Astrocyte of the hippocampus (primary cell): Measurements from ENCODE around the gene NCAPD3.
"Not testable (repeated sequence)": the region's sequence is repeated elsewhere in the genome, so short reads cannot be mapped to it uniquely, and the experiment has no call there.

Experiments used
- DNase-seq: peaks from one replicate; pipeline ENCODE4 v3.0.0; 2011; ENCODE audit warnings: low read depth, low spot score

Gene NCAPD3, protein sequence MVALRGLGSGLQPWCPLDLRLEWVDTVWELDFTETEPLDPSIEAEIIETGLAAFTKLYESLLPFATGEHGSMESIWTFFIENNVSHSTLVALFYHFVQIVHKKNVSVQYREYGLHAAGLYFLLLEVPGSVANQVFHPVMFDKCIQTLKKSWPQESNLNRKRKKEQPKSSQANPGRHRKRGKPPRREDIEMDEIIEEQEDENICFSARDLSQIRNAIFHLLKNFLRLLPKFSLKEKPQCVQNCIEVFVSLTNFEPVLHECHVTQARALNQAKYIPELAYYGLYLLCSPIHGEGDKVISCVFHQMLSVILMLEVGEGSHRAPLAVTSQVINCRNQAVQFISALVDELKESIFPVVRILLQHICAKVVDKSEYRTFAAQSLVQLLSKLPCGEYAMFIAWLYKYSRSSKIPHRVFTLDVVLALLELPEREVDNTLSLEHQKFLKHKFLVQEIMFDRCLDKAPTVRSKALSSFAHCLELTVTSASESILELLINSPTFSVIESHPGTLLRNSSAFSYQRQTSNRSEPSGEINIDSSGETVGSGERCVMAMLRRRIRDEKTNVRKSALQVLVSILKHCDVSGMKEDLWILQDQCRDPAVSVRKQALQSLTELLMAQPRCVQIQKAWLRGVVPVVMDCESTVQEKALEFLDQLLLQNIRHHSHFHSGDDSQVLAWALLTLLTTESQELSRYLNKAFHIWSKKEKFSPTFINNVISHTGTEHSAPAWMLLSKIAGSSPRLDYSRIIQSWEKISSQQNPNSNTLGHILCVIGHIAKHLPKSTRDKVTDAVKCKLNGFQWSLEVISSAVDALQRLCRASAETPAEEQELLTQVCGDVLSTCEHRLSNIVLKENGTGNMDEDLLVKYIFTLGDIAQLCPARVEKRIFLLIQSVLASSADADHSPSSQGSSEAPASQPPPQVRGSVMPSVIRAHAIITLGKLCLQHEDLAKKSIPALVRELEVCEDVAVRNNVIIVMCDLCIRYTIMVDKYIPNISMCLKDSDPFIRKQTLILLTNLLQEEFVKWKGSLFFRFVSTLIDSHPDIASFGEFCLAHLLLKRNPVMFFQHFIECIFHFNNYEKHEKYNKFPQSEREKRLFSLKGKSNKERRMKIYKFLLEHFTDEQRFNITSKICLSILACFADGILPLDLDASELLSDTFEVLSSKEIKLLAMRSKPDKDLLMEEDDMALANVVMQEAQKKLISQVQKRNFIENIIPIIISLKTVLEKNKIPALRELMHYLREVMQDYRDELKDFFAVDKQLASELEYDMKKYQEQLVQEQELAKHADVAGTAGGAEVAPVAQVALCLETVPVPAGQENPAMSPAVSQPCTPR (N-terminal part only)

DNA sequence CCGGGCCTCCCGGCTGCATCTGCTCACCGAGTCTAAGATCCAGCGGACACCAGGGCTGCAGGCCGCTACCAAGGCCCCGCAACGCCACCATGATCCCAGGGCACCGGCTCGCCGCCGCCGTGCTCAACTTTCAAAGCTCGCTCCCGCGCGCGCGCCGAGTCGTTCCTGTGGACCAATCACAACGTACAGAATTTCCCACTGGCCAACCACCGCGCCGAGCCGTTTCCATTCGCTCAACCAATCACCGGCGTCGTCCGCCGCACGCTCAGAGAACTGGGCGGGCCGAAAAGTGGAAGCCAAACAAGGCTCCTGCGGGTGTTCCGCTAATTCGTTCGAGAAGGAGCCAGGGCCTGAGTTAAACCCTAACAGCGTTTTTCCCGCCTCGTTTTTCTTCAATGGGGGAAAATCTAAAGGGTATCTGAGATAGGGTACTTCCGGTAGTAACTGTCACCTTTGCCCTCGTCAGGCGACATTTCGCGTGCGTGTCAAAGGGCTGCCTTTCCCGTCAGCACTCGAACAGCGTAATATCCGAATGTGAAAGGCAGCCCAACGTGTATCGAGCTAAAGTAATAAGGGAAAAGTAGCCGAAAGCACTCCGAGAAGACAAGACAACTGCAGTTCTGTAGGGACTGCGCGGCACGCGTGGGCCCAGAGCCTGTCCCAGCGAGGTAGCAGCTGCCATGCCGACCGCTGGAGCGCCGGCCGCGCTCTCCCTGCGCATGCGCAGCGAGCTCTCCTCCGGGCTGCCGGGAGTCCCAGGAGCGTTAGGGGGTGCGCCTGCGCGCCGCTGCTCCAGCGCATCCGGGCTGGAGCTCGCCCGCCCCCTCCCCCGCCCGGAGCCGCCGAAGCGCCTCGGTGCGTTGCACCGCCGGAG lies at the start of gene NCAPD3, which contains the start of gene VPS26B:
Gene NCAPD3 (minus strand): TSS at position 132 of the 874 bp plus-strand sequence. CDS start 41 bp downstream, at position 91.
Gene VPS26B (plus strand): TSS at position 836 of the 874 bp plus-strand sequence. CDS start 452 bp downstream, outside the sequence.
- peak; percentile 99 for DNase-seq

- DNase-seq, result no peak
These were observed 49.5 kb upstream of the NCAPD3 start for GRCh38 chr11:134273317-134273712.

DNA sequence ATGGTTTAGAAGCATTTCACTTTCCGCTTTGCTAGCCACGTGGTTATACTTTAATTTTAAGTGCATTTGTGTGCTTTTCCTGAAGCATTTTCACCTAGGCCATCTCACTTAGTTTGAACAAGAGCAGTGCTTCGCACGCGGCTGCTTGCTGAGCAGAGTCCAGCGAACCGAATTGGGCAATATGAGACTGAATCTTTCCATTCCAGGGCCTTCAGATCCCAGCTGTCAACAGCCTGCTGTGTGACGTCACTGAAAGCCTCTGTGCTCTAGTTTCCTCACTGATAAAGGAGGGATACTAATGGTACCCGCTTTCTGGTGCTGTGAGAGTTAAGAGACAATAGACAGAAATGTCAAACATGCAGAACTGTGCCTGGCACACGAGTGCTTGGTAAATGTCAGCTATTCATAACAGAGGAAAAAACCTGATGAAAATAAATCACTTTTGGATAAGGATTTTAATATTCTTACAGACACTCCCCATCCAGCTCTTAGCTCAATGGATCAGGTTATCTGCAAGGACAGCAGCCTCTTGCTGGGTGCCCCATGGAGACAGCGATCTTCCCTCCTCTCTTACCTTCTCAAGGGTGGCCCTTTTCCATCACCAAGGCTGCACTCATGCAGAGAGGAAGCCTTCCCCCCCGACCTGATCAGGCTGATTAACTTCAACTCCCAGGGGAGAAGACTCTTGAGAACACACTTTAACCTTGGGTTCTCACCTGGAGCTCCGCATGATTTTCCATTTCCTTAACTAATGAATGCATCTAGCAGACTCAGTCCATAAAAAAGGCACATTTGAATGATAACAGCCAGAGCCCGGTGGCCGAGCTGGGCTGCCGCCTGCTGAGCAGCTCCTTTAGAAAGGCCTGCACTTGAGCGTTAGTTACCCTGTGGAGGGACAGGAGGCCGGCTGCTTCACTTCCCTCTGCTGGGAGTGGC lies 48.9 kb upstream of the NCAPD3 start:
- no peak for DNase-seq

GRCh38 chr11:134271978-134272377 lies 48.2 kb upstream of the NCAPD3 start:
- DNase-seq, result no peak

DNA sequence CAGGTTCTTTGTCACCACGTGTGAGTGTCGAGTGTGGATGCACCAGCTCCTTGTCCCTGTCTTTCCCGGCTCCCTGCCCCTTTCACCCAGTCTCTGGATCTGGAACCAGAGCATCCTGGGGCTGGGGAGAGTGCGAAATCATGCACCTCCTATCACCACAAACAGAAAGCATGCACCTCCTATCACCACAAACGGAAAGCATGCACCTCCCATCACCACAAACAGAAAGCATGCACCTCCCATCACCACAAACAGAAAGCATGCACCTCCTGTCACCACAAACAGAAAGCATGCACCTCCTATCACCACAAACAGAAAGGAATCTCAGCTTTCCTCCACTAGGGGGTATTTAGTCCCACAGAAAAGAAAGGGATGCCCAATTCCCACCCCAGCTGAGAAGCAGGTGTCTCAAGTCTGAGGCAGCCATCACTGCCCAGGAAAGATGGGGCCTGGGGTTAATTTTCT lies 46.5 kb upstream of the NCAPD3 start:
- peak; percentile 32 for DNase-seq

DNA sequence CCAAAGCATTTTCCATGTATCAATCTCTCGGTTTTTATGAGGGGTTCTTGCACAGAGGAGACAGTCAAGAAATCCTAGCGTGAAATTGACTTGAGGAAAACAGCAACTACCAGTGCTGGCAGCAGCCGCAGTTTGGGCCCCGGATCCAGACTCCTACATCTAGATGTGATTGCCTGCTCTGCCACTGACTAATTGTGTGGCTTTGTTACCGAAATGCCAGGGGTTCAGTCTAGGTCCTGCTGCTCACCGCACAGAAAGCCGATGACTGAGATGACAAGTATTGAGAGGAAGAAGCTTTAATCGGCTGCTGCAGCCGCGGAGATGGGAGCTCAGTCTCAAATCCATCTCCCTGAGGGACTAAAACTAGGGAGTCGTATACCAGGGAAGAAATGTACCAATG lies 44.2 kb upstream of the NCAPD3 start:
- DNase-seq, result no peak

GRCh38 chr11:134267461-134267860 lies 43.7 kb upstream of the NCAPD3 start:
- DNase-seq, result no peak

GRCh38 chr11:134266841-134267251 lies 43.1 kb upstream of the NCAPD3 start:
- DNase-seq, result peak; percentile 68

GRCh38 chr11:134266440-134266839 lies 42.7 kb upstream of the NCAPD3 start:
- DNase-seq, result no peak

DNA sequence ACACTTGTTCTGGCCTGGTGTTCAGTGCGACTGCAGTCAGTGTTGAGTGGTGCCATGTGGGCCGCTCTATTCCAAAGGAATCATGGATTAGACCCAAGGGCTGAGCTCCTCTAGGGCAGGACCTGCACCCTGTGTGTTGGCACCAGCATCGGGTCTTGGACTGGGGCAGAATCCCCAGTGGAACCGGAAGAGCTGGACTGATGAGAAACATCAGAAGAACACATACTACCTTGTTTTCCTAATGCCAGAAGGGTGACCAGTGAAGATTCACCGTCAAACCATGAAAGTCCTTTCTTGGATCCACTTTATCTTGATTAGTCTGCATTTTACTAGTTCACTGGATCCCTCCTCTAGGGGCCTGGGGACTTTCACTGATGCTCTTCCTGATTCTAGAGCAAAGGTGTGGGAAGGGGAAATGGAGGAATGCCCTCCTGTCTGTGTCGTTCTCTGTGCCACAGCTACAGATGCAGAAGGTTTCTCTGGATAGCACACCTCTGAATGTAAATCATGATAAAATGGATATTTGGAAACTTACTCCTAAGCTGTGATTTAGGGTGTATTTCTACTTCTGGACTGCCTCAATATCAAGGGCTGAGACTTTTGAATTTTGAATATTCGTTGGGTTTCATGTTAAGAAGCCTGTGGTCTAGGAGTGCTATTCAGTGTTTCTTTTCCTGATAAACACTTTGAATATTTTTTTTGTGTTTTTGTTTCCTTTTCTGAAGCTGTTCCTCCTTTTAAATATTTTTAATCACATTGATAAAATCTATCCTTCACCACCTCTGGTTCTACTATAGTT lies 41.4 kb upstream of the NCAPD3 start:
- no peak for DNase-seq

DNA sequence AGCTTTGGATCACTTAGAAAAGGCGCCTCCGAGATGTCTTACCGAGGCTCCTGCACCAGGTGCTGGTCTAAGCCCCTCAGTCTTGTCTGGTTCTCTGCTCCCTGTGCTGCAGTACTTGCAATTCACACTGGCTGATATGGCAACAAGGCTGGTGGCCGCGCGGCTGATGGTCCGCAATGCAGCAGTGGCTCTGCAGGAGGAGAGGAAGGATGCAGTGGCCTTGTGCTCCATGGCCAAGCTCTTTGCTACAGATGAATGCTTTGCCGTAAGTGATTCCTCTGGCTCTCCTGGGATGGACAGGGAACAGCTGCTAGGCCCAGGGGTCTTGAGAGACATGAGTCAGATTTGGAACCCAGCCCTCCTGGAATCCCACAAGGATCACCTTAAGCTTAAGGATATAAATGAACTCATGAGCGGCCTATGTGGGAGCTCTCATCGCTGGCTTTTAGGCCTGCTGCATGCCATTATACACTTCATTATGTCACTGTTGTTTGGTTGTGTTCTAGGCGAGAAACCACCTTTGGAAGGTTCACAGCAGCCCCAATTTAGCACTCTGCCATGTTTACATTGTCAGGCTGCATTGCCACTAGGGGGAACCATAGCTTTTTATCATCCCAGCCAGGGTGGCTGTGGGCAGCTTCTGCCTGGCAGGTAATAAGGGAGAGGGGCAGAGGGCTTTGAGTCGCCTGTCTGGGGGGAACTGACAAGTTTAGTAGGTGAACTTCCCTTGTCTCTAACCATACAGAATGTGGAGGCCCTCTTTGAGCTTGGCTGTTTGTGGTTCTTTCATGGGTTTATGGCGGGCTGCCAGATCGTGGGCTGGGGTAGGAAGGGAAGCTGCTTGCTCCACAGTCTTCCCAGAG lies 38.1 kb upstream of the NCAPD3 start:
- DNase-seq, result peak; percentile 34

- no peak for DNase-seq
These were observed 37.2 kb upstream of the NCAPD3 start for GRCh38 chr11:134260983-134261382.

GRCh38 chr11:134260503-134260902 lies 36.7 kb upstream of the NCAPD3 start:
- no peak for DNase-seq

DNA sequence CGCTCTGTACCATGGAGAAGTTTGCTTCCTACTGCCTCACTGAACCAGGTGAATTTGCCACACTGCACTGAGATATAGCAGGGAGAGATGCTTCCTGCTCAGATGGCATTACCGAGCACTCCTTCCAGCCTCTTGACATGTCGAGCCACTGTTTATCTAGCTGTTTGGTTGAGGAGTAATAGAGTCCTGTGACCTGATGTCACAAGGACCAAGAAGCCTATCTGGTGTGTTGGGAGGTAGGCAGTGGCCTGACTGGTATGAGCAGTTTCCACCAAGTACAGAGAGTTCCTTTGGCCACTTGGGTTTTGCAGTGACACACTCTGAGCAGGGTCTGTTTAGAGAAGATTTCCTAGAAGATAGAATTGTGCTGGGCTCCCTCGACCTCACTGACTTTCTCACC lies 34.8 kb upstream of the NCAPD3 start:
- DNase-seq, result no peak

GRCh38 chr11:134257101-134257500 lies 33.3 kb upstream of the NCAPD3 start:
- no peak for DNase-seq

DNA sequence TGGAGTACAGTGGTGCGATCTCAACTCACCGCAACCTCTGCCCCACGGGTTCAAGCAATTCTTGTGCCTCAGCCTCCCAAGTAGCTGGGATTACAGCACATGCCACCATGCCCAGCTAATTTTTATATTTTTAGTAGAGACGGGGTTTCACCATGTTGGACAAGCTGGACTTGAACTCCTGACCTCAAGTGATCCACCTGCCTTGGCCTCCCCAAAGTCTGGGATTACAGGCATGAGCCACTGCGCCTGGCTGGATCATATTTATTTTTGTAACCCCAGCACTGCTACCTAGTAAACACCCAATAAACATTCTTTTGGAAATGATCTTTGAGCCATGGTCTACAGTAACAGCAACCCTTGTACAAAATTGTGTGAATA lies 31.4 kb upstream of the NCAPD3 start:
- not testable (repeated sequence) for DNase-seq

DNA sequence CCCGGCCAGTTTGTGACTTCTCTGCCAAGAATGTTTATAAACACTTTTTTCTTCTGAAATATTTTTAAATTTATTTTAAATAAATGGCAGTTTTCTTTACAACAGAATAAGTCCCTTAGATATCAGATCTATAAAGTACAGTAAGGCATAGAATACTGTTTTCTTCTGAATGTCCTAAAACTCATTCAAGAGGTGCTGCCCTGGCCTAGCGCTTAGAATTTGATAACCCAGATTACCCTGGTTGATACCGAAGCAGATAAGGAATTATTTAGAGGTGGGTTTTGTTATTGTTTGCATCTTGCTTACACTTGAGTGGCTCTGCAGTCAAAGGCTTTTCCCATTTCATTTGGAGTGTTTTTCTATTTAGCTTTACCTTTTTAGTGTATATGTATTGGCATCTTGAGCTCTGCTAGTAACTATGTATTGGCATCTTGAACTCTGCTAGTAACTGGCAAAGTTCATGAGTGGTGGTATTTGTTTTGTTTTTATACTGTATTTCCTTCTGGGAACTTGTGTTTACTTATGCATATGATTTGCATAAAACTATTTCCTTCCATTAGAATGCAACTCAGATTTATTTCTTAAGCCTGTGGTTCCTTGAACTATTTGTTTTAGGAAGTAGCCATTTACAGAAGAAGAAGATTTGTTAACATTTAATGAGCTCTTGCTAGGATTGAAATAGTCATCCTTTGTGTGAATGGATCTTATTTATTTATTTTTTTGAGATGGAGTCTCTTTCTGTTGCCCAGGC lies 30.8 kb upstream of the NCAPD3 start:
- DNase-seq, result no peak
